ENCODE results near the gene SLC7A14. TPM values are rescaled to one million over a fixed set of nuclear protein-coding genes. Genes with fewer than 3 reads are reported as not detected.
A peak's percentile ranks its signal among the peaks of the same experiment; 100 is the strongest.

The SLC7A14 gene
- total RNA-seq, 2 experiments from 2014 or later = not detected

- no peak overlapping the region for H3K4me3 Mint-ChIP-seq
- no peak overlapping the region for H3K27ac Mint-ChIP-seq
- no peak for TF ChIP-seq CTCF (IDR thresholded peaks at IDR 0.05)
- intact Hi-C loops (cut with micrococcal nuclease) = loop anchor here (10.0 kb wide), 1 partner anchor 126 kb away; no protein-coding TSS in a partner anchor
- POLR2A ChIA-PET = no interaction called here
- DNase-seq (no peak), ATAC-seq (no peak)
- H3K27me3 Mint-ChIP-seq = peaks cover 3% of the 10 kb centered on the region
- CTCF ChIA-PET = no interaction called here
- no peaks in the 10 kb centered on the region for H3K36me3 Mint-ChIP-seq (ENCODE audit: low read depth)
- no peaks in the 10 kb centered on the region for H3K9me3 Mint-ChIP-seq
- H3K4me1 Mint-ChIP-seq (ENCODE audit: low read depth) = no peaks in the 10 kb centered on the region
Observed at GRCh38 chr3:170448584-170448983, 137.3 kb downstream of the SLC7A14 start.

DNA sequence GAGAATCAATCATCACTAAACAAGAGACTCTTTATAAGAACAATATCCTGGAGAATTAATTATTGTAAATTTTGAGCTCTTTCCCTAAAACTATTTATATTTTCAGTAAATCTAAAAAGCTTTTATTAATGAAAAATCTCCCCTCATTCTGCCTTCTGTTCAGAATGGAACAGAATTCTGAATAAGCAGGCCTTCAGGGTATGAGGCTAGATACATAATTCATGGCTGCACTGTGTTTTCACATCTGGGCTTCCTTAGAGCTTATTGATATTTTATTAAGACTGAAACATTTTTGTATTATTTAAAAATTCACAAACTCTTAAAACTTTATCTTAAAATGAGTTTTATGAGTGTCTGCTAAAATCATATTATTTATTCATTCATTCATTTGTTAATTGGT, 142.4 kb downstream of the SLC7A14 start:
- H3K36me3 Mint-ChIP-seq (ENCODE audit: low read depth) = no peaks in the 10 kb centered on the region
- H3K4me3 Mint-ChIP-seq = no peak overlapping the region
- H3K9me3 Mint-ChIP-seq = no peaks in the 10 kb centered on the region
- H3K4me1 Mint-ChIP-seq (ENCODE audit: low read depth) = peaks cover 6% of the 10 kb centered on the region
- intact Hi-C loops (cut with micrococcal nuclease) = loop anchor here (10.0 kb wide), 1 partner anchor 131 kb away; no protein-coding TSS in a partner anchor
- ChIA-PET CTCF (interaction anchor here (1.3 kb wide), 1 partner anchor 30 kb away, joined by 4 read pairs; no protein-coding TSS in a partner anchor), POLR2A (no interaction called here)
- ATAC-seq (no peak), DNase-seq (no peak)
- TF ChIP-seq CTCF (IDR thresholded peaks at IDR 0.05) = no peak
- no peak overlapping the region for H3K27ac Mint-ChIP-seq
- H3K27me3 Mint-ChIP-seq = peaks cover 8% of the 10 kb centered on the region

- H3K27me3 Mint-ChIP-seq = peaks cover 9% of the 10 kb centered on the region
- no peaks in the 10 kb centered on the region for H3K9me3 Mint-ChIP-seq
- POLR2A ChIA-PET = no interaction called here
Observed at GRCh38 chr3:170442947-170443346, 142.9 kb downstream of the SLC7A14 start.

GRCh38 chr3:170441412-170441811, 144.5 kb downstream of the SLC7A14 start:
- Mint-ChIP-seq H3K9me3 (no peaks in the 10 kb centered on the region), H3K27ac (no peak overlapping the region), H3K4me1 (ENCODE audit: low read depth) (peaks cover 14% of the 10 kb centered on the region), H3K36me3 (ENCODE audit: low read depth) (no peaks in the 10 kb centered on the region), H3K4me3 (no peak overlapping the region), H3K27me3 (peaks cover 12% of the 10 kb centered on the region)
- DNase-seq = no peak
- CTCF ChIA-PET = interaction anchor here (1.5 to 2.6 kb wide), 2 partner anchors 28 to 368 kb away, joined by 3 to 11 read pairs; no protein-coding TSS in a partner anchor
- intact Hi-C loops (cut with micrococcal nuclease) = loop anchor here (10.0 kb wide), 1 partner anchor 133 kb away; no protein-coding TSS in a partner anchor
- peak; percentile 51 for ATAC-seq
- TF ChIP-seq CTCF (IDR thresholded peaks at IDR 0.05) = no peak
- POLR2A ChIA-PET = no interaction called here

More at GRCh38 chr3:170442947-170443346, 142.9 kb downstream of the SLC7A14 start:
- ATAC-seq (no peak), DNase-seq (no peak)
- Mint-ChIP-seq H3K4me3 (no peak overlapping the region), H3K4me1 (ENCODE audit: low read depth) (peaks cover 6% of the 10 kb centered on the region), H3K27ac (no peak overlapping the region), H3K36me3 (ENCODE audit: low read depth) (no peaks in the 10 kb centered on the region)
- no peak for TF ChIP-seq CTCF (IDR thresholded peaks at IDR 0.05)
- CTCF ChIA-PET = interaction anchor here (1.3 kb wide), 1 partner anchor 29 kb away, joined by 4 read pairs; no protein-coding TSS in a partner anchor
- intact Hi-C loops (cut with micrococcal nuclease) = loop anchor here (10.0 kb wide), 1 partner anchor 132 kb away; no protein-coding TSS in a partner anchor

- ChIA-PET POLR2A (no interaction called here), CTCF (interaction anchor here (1.5 to 2.6 kb wide), 2 partner anchors 26 to 369 kb away, joined by 3 to 11 read pairs; no protein-coding TSS in a partner anchor)
- Mint-ChIP-seq H3K27ac (no peak overlapping the region), H3K9me3 (no peaks in the 10 kb centered on the region), H3K36me3 (ENCODE audit: low read depth) (no peaks in the 10 kb centered on the region), H3K4me1 (ENCODE audit: low read depth) (peaks cover 14% of the 10 kb centered on the region), H3K27me3 (peaks cover 12% of the 10 kb centered on the region), H3K4me3 (no peak overlapping the region)
- ATAC-seq = no peak
- TF ChIP-seq CTCF (IDR thresholded peaks at IDR 0.05) = no peak
- intact Hi-C loops (cut with micrococcal nuclease) = loop anchor here (10.0 kb wide), 1 partner anchor 134 kb away; no protein-coding TSS in a partner anchor
- DNase-seq = no peak
Observed at GRCh38 chr3:170440344-170440743, 145.5 kb downstream of the SLC7A14 start.
